NCI-H128 (cell line): ENCODE results near the gene SH2D1A.
"Not testable (repeated sequence)": the region's sequence is repeated elsewhere in the genome, so short reads cannot be mapped to it uniquely, and the experiment has no call there.

ENCODE experiments used
- DNase-seq: peaks from one replicate; lab custom pipeline; 2025; ENCODE audit not compliant: unreplicated experiment; lab: John Stamatoyannopoulos, UW

The SH2D1A gene

GRCh38 chrX:124348885-124349453 lies 2.6 kb downstream of the SH2D1A start:
- no peak for DNase-seq

- DNase-seq = no peak
These were observed 8.3 kb downstream of the SH2D1A start for GRCh38 chrX:124354648-124355047.

GRCh38 chrX:124358800-124359383 lies 12.5 kb downstream of the SH2D1A start:
- DNase-seq = no peak

DNA sequence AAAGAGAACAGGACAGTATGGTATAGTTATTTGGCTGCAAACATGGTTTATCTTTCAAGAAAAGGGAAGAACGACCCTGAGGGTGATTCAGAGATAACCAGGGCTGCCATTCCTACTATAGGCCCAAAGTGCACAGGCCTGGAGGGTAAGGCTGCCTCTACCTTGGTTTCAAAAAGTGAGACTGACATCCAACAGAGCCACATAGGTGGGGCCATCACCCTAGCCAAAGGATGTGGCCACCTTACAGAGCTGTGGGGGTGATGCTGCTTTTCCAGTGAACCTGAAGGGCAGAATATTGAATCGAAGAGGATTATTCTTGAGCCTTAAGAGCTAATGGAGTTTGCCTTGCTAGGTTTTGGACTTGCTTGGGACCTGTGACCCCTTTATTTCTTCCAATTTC lies 15.7 kb downstream of the SH2D1A start:
- DNase-seq = no peak

GRCh38 chrX:124362761-124363160 lies 16.4 kb downstream of the SH2D1A start:
- DNase-seq = no peak

GRCh38 chrX:124369722-124370121 lies 23.4 kb downstream of the SH2D1A start:
- DNase-seq = no peak

GRCh38 chrX:124373348-124373747 lies 27.0 kb downstream of the SH2D1A start:
- no peak for DNase-seq

- no peak for DNase-seq
These were observed 32.3 kb downstream of the SH2D1A start for GRCh38 chrX:124378643-124379042.

DNA sequence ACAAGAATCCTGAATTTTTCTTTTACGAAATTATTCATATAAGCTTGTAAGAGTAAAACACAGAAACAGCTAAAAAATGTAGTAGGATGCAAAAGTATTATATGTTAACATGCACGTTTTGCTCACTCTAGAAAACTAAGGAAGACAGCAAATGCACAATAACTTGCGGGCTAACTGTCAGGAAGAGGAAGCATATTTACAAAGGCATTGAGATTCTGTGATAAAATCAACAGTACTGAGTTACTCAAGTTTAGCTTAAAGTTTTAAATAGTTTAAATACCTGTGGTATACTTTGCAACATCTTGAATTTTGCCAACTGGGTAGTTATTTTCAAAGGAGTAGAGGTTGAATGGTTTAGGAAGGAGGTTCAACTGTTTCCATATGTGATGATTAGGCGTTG lies 37.0 kb downstream of the SH2D1A start:
- DNase-seq = no peak

- DNase-seq = no peak
These were observed 40.0 kb downstream of the SH2D1A start for GRCh38 chrX:124386401-124386800.

GRCh38 chrX:124388562-124388961 lies 42.2 kb downstream of the SH2D1A start:
- DNase-seq = no peak

DNA sequence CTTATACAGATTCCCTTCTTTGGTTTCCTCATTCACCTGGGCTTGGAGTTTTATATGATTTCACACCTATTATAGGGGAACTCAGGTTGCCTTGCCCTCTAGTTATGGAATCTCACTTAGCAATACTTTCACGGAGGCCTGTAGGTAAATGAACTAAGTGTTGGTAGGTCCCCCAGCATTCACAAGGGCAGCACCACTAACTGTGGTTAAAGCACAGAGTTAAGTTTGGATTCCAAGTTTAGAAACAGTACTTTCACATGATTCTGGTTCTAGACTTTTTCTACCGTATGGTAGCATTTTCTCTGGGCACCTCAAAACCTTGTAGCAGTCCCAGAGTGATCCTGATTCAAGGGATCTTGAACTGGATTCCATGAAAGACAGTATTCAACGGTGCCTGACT lies 46.4 kb downstream of the SH2D1A start:
- DNase-seq = no peak

- no peak for DNase-seq
These were observed 46.9 kb downstream of the SH2D1A start for GRCh38 chrX:124393238-124393637.

- DNase-seq = no peak
These were observed 47.3 kb downstream of the SH2D1A start for GRCh38 chrX:124393659-124394058.

DNA sequence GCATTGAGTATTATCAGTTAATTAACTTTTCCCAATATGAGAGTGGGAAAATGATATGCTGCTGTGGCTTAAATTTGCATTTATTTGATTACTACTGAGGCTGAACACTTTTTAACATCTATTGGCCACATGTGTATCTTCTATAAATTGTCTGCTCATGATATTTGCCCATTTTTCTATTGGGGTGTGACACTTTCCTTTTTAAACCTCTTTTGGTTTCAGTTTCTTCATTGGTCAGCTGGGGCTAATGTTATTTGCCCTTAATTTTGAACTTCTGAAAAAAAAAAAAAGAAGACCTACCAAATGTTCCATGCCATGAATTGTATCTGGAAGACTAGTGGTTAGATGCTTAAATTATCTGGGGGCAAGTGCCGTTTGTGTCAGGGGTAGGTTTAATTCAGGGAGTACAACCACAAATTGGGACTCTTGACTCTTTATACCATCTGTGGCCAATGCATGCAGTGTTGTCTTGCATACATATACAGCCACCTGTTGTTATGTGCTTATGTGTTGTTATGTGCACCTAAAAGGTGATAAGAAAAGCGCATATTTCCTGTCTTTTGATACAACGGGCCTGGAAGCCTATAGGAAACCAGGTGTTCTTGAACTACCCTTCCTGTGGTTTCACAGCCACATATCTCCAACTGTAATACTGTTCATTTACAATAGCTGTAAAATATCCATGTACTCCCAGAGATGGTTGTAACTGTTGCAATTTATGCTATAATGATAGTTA lies 49.0 kb downstream of the SH2D1A start:
- no peak for DNase-seq

- no peak for DNase-seq
These were observed 55.3 kb downstream of the SH2D1A start for GRCh38 chrX:124401696-124402095.

DNA sequence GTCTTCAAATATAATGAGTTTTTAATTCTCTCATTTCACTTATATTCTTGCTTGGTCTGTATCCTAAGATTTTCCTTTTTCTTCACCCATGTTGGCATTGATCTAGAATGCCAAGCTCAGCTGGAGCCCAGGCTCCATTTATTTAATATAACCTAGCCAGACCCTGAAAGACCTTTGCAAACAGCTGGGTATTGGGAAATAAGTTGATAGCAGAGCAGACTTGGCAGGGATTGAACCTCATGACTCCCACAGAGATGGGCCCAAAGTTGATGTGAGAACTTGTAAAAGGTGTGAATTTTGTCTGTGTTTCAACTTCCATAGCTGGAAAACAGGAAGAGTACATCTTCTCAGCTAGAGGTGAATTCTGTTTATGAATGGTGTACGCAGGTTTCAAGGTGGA lies 59.5 kb downstream of the SH2D1A start:
- DNase-seq = no peak

GRCh38 chrX:124406294-124407014 lies 60.1 kb downstream of the SH2D1A start:
- DNase-seq = no peak

DNA sequence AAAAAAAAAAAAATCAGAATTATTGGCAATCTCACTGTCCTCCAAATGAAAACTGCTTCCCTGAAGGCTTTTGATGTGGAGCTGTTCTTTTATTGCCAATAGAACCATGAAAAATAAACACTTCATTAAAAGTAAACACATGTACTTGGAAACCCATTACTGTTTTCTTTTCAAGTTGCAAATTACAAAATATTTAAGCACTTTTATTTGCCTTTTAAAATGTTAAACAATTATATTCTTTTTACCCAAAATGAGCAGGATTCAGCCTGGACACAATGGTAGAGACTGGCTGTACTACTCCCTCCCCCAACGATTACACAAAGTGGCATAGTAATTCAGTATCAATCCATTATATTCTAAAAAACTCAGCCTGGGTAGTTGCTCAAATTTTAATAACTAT lies 60.9 kb downstream of the SH2D1A start:
- DNase-seq = no peak

- not testable (repeated sequence) for DNase-seq
These were observed 62.0 kb downstream of the SH2D1A start for GRCh38 chrX:124408380-124408779.

GRCh38 chrX:124413244-124413643 lies 66.9 kb downstream of the SH2D1A start:
- no peak for DNase-seq

GRCh38 chrX:124414281-124414680 lies 67.9 kb downstream of the SH2D1A start:
- DNase-seq = no peak
